Colonic mucosa (tissue), 4 donors: ENCODE measurements around the gene ATXN1. TPM values are rescaled to one million over a fixed set of nuclear protein-coding genes. Genes with fewer than 3 reads are reported as not detected.

Experiments used
- DNase-seq: peaks from one replicate; pipeline ENCODE4 v3.0.0-alpha.2; 2020
- H3K27ac ChIP-seq: fragments of 200-600 bp; one replicate; pipeline ENCODE4 v1.8.0; 2021
- H3K27me3 ChIP-seq: fragments of 200-600 bp; one replicate; pipeline ENCODE4 v1.8.0; 2021
- H3K36me3 ChIP-seq: fragments of 200-600 bp; one replicate; pipeline ENCODE4 v1.8.0; 2021
- H3K4me1 ChIP-seq: fragments of 200-600 bp; one replicate; pipeline ENCODE4 v1.8.0; 2021; ENCODE audit warnings: mild to moderate bottlenecking
- H3K4me3 ChIP-seq: fragments of 200-600 bp; one replicate; pipeline ENCODE4 v1.8.0; 2021
- H3K9ac ChIP-seq, 2 donors: one replicate each; pipeline ENCODE4 v1.7.0; 2013; ENCODE audit warnings: control low read depth in 2 of 2, low read depth in 2 of 2, low read length in 2 of 2
- H3K9me3 ChIP-seq: fragments of 200-600 bp; one replicate; pipeline ENCODE4 v1.8.0; 2021
- CTCF ChIP-seq: fragments of 200-600 bp; IDR thresholded peaks from one replicate; pipeline ENCODE4 v1.8.0; 2022; ENCODE audit warnings: antibody characterized with exemption, mild to moderate bottlenecking
- intact Hi-C: fragments of 100-400 bp; cut with DNase I; formaldehyde crosslinking; loops from one replicate; pipeline ENCODE4 v1.14.1; 2022
- total RNA-seq, 2 donors: library from RNA; stranded (reverse); fragmentation: NEBNext Ultra II Directional in 1 of 2; extraction: Animal tissue kit (Norgen Biotek cat#: 25700) in 1 of 2; gene quantifications; one replicate each; pipeline ENCODE4 v1.2.1, GENCODE V29; 2021
- donor health status: healthy.
- donor health status: DM: no; HTN: no; CAD: no.
- donor health status: DM: no; HTN: no; CAD: no.

Gene ATXN1
- total RNA-seq, 2 donors from 2014 or later: 24.5 to 41.9 TPM

DNA sequence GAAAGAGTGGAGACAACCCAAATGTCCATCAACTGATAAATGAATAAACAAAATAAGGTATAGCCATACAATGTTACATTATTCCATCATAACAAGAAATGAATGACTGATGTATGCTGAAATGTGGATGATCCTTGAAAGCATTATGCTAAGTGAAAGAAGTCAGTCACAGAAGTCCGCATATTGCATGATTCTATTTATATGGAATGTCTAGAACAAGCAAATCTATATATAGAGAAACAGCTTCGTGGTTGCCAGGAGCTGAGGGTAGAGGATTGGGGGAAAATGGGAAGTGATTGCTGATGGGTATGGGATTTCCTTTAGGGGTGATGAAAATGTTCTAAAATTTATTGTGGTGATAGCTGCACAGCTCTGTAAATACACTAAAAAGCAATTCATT, 196.8 kb downstream of the ATXN1 start:
- Histone ChIP-seq H3K9me3 (no peaks in the 10 kb centered on the region), H3K27me3 (no peaks in the 10 kb centered on the region), H3K9ac (no peak overlapping the region), H3K4me3 (no peak overlapping the region), H3K27ac (no peak overlapping the region), H3K36me3 (no peaks in the 10 kb centered on the region), H3K4me1 (peaks cover 3% of the 10 kb centered on the region)
- TF ChIP-seq CTCF: no peak
- no peak for DNase-seq
- intact Hi-C loops: no loop called here

- H3K27ac ChIP-seq: no peak overlapping the region
- H3K4me3 ChIP-seq: no peak overlapping the region
- H3K4me1 ChIP-seq: peaks cover 3% of the 10 kb centered on the region
- H3K9me3 ChIP-seq: no peaks in the 10 kb centered on the region
- H3K27me3 ChIP-seq: no peaks in the 10 kb centered on the region
- H3K9ac ChIP-seq: no peak overlapping the region
- TF ChIP-seq CTCF: no peak
- H3K36me3 ChIP-seq: no peaks in the 10 kb centered on the region
- intact Hi-C loops: no loop called here
- no peak for DNase-seq
Measured at GRCh38 chr6:16563628-16564240, 197.5 kb downstream of the ATXN1 start.

DNA sequence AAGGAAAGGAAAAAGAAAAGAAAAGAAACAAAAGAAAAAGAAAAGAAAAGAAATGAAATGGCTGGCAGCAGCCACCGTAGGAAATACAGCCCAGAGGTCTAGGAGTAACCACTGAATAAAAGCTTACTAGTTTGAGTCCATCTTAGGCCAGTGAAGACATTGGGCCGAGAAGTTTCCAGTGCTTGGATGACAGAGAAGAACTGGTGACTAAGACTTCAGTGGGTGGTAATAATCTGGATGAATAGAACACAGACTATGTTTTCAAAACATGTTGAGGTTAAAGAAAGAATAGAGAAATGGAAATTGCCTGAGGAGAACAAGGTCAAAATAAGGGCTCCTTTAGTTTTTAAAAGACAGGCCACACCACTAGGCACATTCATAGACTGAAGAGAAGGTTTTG, 198.8 kb downstream of the ATXN1 start:
- H3K4me1 ChIP-seq: peaks cover 3% of the 10 kb centered on the region
- intact Hi-C loops: no loop called here
- no peak for TF ChIP-seq CTCF
- no peak overlapping the region for H3K9ac ChIP-seq
- no peak for DNase-seq
- H3K9me3 ChIP-seq: no peaks in the 10 kb centered on the region
- no peaks in the 10 kb centered on the region for H3K36me3 ChIP-seq
- H3K27me3 ChIP-seq: no peaks in the 10 kb centered on the region
- no peak overlapping the region for H3K27ac ChIP-seq
- no peak overlapping the region for H3K4me3 ChIP-seq

DNA sequence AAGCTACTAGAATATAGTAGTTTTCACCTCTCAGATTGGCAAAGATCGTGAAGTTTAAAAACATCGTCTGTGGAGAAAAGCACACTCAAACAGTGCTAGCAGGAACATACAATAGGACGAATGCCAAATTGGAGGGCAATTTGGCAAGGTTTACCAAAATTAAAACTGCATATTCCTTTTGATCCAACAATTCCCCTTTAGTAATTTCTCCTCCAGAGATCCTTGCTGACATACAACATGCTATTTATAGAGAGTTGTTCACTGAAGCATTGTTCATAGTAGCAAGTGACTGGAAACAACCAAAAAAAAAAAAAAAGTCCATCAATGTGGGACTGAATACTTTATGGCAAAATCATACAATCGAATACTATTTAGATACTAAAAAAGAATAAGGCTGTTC, 202.2 kb downstream of the ATXN1 start:
- DNase-seq: no peak
- Histone ChIP-seq H3K27ac (no peak overlapping the region), H3K36me3 (no peaks in the 10 kb centered on the region), H3K9ac (no peak overlapping the region), H3K9me3 (no peaks in the 10 kb centered on the region), H3K27me3 (no peaks in the 10 kb centered on the region), H3K4me1 (no peaks in the 10 kb centered on the region), H3K4me3 (no peak overlapping the region)
- intact Hi-C loops: no loop called here
- TF ChIP-seq CTCF: no peak

- TF ChIP-seq CTCF: no peak
- no peak for DNase-seq
- intact Hi-C loops: no loop called here
- Histone ChIP-seq H3K9ac (no peak overlapping the region), H3K4me3 (no peak overlapping the region), H3K36me3 (no peaks in the 10 kb centered on the region), H3K27me3 (no peaks in the 10 kb centered on the region), H3K27ac (no peak overlapping the region), H3K9me3 (no peaks in the 10 kb centered on the region), H3K4me1 (no peaks in the 10 kb centered on the region)
Measured at GRCh38 chr6:16555550-16555949, 205.7 kb downstream of the ATXN1 start.
